ENCODE data around the gene OR4D1. TPM values are rescaled to one million over a fixed set of nuclear protein-coding genes. Genes with fewer than 3 reads are reported as not detected.

OR4D1 gene
- total RNA-seq, 2 donors from 2014 or later = 0.34 TPM; not detected in 1

DNA sequence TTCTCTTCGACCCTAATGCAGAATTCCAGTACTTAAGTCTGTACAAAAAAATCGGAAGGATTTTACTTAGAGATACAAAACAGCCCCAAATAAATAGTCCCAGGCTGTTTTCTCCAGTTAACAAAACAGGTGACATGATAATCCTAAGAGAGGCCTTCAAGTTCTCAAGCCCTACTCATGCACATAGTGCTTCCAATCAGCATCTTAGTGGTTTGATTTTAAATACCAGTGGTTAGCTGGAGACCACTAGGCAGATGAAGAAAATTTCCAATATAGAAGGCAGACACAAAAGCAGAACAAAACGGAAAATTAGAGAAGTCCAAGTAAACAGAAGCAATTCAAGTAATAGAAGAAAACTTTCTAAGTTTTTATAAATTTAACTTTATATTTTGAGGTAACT is 13.4 kb downstream of the OR4D1 start:
- Histone ChIP-seq H3K4me3 (no peak overlapping the region), H3K36me3 (no peaks in the 10 kb centered on the region), H3K27me3 (replicated peaks; ENCODE audit: insufficient read depth) (no peaks in the 10 kb centered on the region), H3K9me3 (no peaks in the 10 kb centered on the region), H3K4me1 (replicated peaks) (no peaks in the 10 kb centered on the region), H3K27ac (no peak overlapping the region)
- intact Hi-C loops (cut with DNase I) = no loop called here
- no peak for DNase-seq (ENCODE audit: low spot score)
- no peak for TF ChIP-seq POLR2AphosphoS5 (IDR thresholded peaks at IDR 0.05)
- TF ChIP-seq, protein P1, sequence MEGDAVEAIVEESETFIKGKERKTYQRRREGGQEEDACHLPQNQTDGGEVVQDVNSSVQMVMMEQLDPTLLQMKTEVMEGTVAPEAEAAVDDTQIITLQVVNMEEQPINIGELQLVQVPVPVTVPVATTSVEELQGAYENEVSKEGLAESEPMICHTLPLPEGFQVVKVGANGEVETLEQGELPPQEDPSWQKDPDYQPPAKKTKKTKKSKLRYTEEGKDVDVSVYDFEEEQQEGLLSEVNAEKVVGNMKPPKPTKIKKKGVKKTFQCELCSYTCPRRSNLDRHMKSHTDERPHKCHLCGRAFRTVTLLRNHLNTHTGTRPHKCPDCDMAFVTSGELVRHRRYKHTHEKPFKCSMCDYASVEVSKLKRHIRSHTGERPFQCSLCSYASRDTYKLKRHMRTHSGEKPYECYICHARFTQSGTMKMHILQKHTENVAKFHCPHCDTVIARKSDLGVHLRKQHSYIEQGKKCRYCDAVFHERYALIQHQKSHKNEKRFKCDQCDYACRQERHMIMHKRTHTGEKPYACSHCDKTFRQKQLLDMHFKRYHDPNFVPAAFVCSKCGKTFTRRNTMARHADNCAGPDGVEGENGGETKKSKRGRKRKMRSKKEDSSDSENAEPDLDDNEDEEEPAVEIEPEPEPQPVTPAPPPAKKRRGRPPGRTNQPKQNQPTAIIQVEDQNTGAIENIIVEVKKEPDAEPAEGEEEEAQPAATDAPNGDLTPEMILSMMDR (IDR thresholded peaks at IDR 0.05) = no peak
- TF ChIP-seq POLR2A (IDR thresholded peaks at IDR 0.05) = no peak
- WGBS = 77% methylated on average over 3 of the region's 3 CpGs

DNA sequence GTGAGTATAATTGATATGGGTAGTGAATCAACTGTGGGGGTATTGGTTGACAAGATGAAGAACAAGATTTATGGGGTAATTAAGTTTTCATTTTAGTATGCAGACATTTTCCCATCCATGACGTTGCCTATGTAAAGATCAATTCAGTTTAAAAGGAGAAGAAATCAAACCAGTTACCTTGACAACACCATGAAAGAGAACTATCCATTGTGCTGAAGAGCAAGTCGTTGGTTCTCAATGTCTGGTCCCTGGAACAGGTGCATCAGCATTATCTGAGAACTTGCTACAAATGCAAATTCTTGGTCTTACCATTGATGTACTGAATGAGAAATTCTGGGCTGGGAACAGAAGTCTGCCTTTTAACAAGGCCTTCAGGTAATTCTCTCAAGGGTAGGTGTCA is 17.8 kb downstream of the OR4D1 start:
- Histone ChIP-seq H3K36me3 (no peaks in the 10 kb centered on the region), H3K27me3 (replicated peaks; ENCODE audit: insufficient read depth) (no peaks in the 10 kb centered on the region), H3K9me3 (no peaks in the 10 kb centered on the region), H3K4me3 (no peak overlapping the region), H3K27ac (no peak overlapping the region), H3K4me1 (replicated peaks) (no peaks in the 10 kb centered on the region)
- no peak for DNase-seq (ENCODE audit: low spot score)
- WGBS = 15% methylated on average over 2 of the region's 2 CpGs
- intact Hi-C loops (cut with DNase I) = no loop called here
- TF ChIP-seq, protein P1 (IDR thresholded peaks at IDR 0.05) = no peak
- TF ChIP-seq POLR2A (IDR thresholded peaks at IDR 0.05) = no peak
- no peak for TF ChIP-seq POLR2AphosphoS5 (IDR thresholded peaks at IDR 0.05)

DNA sequence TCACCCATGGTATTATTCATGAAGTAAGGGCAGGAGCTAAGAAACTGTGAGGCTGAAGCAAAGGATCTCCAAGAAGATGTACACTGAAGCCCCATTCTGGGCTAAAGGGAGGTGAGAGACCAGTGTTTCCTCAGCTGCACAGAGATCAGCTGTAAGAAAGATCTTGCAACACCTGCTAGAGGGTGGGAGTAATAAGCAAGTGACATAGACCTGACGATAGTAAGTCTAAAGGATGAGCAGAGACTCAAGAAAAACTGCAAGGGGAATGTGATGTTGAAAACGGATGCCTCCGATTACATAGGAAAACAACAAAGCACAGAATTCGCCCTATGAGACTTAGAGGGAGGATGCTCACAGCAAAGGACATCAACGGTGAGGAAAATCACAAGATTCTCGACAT is 18.5 kb downstream of the OR4D1 start, which contains the start of gene OR4D2:
OR4D2 (plus strand) TSS at position 301 of the 400 bp plus-strand sequence. CDS start 2,674 bp downstream, outside the sequence.
- H3K4me3 ChIP-seq = no peak within 1 kb of the TSS
- 60% methylated on average over 6 of the region's 6 CpGs for WGBS
- TF ChIP-seq POLR2AphosphoS5 (IDR thresholded peaks at IDR 0.05) = no peak
- TF ChIP-seq, protein P1 (IDR thresholded peaks at IDR 0.05) = no peak
- TF ChIP-seq POLR2A (IDR thresholded peaks at IDR 0.05) = no peak

DNA sequence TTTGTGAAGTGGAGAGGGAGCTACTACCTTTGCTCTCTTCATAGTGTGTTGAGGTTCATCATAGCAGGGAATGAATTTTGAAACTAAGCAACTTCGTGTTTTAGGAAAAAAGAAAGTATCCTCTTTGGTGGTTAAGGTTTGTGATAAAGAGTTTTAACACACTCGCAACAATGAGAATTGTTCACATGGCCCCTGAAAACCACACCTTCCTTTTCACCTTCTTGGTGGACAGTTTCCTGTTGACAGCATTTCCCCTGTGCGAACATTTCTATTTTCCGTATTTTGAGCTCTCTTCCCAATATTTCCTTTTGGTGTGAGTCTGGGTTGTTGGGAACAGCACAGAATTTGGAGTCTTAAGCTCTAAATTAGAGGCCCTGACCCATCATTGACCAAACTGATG is 22.4 kb downstream of the OR4D1 start:
- Histone ChIP-seq H3K27me3 (replicated peaks; ENCODE audit: insufficient read depth) (no peaks in the 10 kb centered on the region), H3K36me3 (no peaks in the 10 kb centered on the region), H3K4me1 (replicated peaks) (no peaks in the 10 kb centered on the region), H3K9me3 (no peaks in the 10 kb centered on the region), H3K27ac (no peak overlapping the region), H3K4me3 (no peak overlapping the region)
- WGBS = 62% methylated on average over 4 of the region's 4 CpGs
- DNase-seq (ENCODE audit: low spot score) = no peak
- TF ChIP-seq POLR2A (IDR thresholded peaks at IDR 0.05) (no peak), POLR2AphosphoS5 (IDR thresholded peaks at IDR 0.05) (no peak)
- TF ChIP-seq, protein P1 (IDR thresholded peaks at IDR 0.05) = no peak
- intact Hi-C loops (cut with DNase I) = no loop called here

More for the DNA sequence above, 18.5 kb downstream of the OR4D1 start, which contains the start of gene OR4D2:
- H3K27me3 ChIP-seq (replicated peaks; ENCODE audit: insufficient read depth) = no peaks in the 10 kb centered on the region
- intact Hi-C loops (cut with DNase I) = no loop called here
- DNase-seq (ENCODE audit: low spot score) = no peak
- H3K36me3 ChIP-seq = no peaks in the 10 kb centered on the region
- no peaks in the 10 kb centered on the region for H3K4me1 ChIP-seq (replicated peaks)
- no peaks in the 10 kb centered on the region for H3K9me3 ChIP-seq
- no peak within 1 kb of the TSS for H3K27ac ChIP-seq

DNA sequence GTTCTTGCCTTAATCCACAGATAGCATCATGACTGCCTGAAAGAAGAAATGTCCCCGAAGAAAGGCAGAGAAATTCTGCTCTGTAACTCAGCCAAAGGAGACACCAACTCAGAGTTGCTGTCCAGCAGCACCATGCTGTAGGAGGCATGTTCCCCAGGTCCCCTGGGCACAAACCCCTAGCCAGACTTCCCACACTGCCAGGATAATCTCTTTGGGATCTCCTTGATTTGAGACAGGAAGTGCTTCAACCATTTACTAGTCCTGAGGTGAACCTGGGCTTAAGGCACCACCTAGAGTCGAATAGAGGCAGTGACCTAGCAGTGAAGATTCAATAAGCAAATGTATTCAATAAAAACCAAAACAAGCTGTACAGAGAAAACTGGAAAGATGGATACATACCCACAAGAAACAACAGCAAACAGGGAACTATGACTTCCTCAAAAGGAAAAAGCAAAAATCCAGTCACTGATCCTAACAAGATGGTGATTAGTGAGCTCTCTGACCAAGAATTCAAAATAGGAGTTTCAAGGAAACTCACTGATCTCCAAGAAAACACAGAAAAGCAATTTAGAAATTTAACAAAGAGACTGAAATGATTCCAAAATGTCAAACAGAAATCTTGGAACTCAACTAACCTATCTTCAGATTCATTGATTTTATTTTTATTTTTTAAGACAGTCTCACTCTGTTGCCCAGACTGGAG is 24.3 kb downstream of the OR4D1 start:
- Histone ChIP-seq H3K27ac (no peak overlapping the region), H3K4me3 (no peak overlapping the region), H3K36me3 (no peaks in the 10 kb centered on the region), H3K9me3 (no peaks in the 10 kb centered on the region), H3K27me3 (replicated peaks; ENCODE audit: insufficient read depth) (no peaks in the 10 kb centered on the region), H3K4me1 (replicated peaks) (no peaks in the 10 kb centered on the region)
- intact Hi-C loops (cut with DNase I) = no loop called here
- 46% methylated on average over 2 of the region's 2 CpGs for WGBS
- TF ChIP-seq POLR2AphosphoS5 (IDR thresholded peaks at IDR 0.05) = no peak
- TF ChIP-seq, protein P1 (IDR thresholded peaks at IDR 0.05) = no peak
- no peak for TF ChIP-seq POLR2A (IDR thresholded peaks at IDR 0.05)
- DNase-seq (ENCODE audit: low spot score) = no peak

Data from prostate gland (tissue), 2 donors.